SK-N-SH treated with all-trans-retinoic acid at 6 μM for 48 hours (cell line): ENCODE measurements around the gene SRRM5.

Experiments used
- ARNTL ChIP-seq: fragments of 450-650 bp; formaldehyde crosslinking; IDR thresholded peaks from 2 replicates; pipeline ENCODE4 v1.5.0; 2020; ENCODE audit warnings: low read depth, mild to moderate bottlenecking, moderate library complexity, borderline replicate concordance
- BACH2 ChIP-seq: fragments of 250-450 bp; sonication (Bioruptor Pico); IDR thresholded peaks from 2 replicates; pipeline ENCODE4 v1.9.0; 2021; ENCODE audit warnings: mild to moderate bottlenecking, borderline replicate concordance
- CSDC2 ChIP-seq: fragments of 250-450 bp; sonication (Bioruptor Pico); IDR thresholded peaks from 2 replicates; pipeline ENCODE4 v1.5.0; 2020; ENCODE audit warnings: mild to moderate bottlenecking, moderate library complexity
- ISL1 ChIP-seq: fragments of 250-450 bp; sonication (Bioruptor Pico); IDR thresholded peaks from 2 replicates; pipeline ENCODE4 v2.1.2; 2022; ENCODE audit warnings: mild to moderate bottlenecking, moderate library complexity
- RARB ChIP-seq: fragments of 250-450 bp; sonication (Bioruptor Pico); IDR thresholded peaks from 2 replicates; pipeline ENCODE4 v1.8.0; 2021; ENCODE audit warnings: mild to moderate bottlenecking, moderate library complexity
- TCF4 ChIP-seq: fragments of 250-450 bp; sonication (Bioruptor Pico); IDR thresholded peaks from 2 replicates; pipeline ENCODE4 v1.8.0; 2021; ENCODE audit warnings: mild to moderate bottlenecking, moderate library complexity, borderline replicate concordance
- TOX ChIP-seq: fragments of 250-450 bp; sonication (Bioruptor Pico); IDR thresholded peaks from 2 replicates; pipeline ENCODE4 v1.8.0; 2021; ENCODE audit warnings: mild to moderate bottlenecking, moderate library complexity, borderline replicate concordance
- ZFP3 ChIP-seq: fragments of 250-450 bp; sonication (Bioruptor Pico); IDR thresholded peaks from 2 replicates; pipeline ENCODE4 v1.5.0; 2020; ENCODE audit warnings: mild to moderate bottlenecking, moderate library complexity
- ZFP30 ChIP-seq: fragments of 450-650 bp; formaldehyde crosslinking; IDR thresholded peaks from 2 replicates; pipeline ENCODE4 v1.5.0; 2022; ENCODE audit warnings: mild to moderate bottlenecking, moderate library complexity
- ZNF70 ChIP-seq: fragments of 450-650 bp; formaldehyde crosslinking; IDR thresholded peaks from 2 replicates; pipeline ENCODE4 v1.5.0; 2020; ENCODE audit warnings: mild to moderate bottlenecking, moderate library complexity
- ZNF8 ChIP-seq: fragments of 450-650 bp; formaldehyde crosslinking; IDR thresholded peaks from 2 replicates; pipeline ENCODE4 v1.5.0; 2020; ENCODE audit warnings: mild to moderate bottlenecking, moderate library complexity
- TF ChIP-seq, protein P1 (sequence below): fragments of 250-450 bp; sonication (Bioruptor Pico); IDR thresholded peaks from 2 replicates; pipeline ENCODE4 v1.8.0; 2020; ENCODE audit warnings: mild to moderate bottlenecking, moderate library complexity, borderline replicate concordance
- TF ChIP-seq, protein P2 (sequence below): fragments of 250-450 bp; sonication (Bioruptor Pico); IDR thresholded peaks from 2 replicates; pipeline ENCODE4 v1.5.1; 2021; ENCODE audit warnings: mild to moderate bottlenecking, moderate library complexity
- TF ChIP-seq, protein P3 (sequence below): fragments of 250-450 bp; sonication (Bioruptor Pico); IDR thresholded peaks from 2 replicates; pipeline ENCODE4 v1.5.1; 2020; ENCODE audit warnings: low read depth, mild to moderate bottlenecking, moderate library complexity

DNA sequence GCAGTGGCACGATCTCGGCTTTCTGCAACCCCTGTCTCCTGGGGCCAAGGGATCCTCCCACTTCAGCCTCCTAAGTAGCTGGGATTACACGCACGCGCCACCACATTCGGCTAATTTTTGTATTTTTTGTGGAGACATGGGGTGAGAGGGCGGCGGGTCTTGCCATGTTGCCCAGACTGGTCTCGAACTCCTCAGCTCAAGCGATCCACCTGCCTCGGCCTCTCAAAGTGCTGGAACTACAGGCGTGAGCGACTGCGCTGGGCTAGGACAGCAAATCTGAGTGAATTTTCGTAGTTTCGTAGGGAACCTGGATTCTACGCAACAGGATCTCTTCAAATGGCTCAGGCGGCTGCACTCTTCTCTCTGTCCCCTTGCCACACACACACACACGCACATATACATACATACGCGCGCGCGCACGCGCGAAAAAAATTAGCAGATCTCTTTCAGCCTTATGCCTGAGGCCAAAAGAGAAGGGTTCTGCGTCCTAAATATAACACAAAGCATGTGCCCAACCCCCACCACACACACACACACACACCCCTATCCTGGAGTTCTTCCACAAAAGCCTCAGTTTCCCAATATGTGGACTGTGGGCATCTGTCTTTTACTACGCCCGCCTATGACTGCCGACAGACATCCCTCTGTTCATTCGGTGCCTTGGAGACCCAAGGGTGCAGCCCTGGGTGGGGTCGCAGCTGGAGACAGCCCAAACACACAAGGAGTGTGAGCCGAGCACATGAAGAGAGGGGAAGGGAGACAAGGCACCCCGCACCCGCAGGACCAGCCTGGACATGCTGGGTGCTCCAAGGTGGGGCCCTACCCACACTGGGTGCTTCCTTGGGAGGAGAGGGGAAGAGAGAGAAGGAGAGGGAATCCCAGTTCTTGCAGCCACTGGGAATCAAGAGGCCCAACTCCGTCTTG lies 35.7 kb upstream of the SRRM5 start:
- TF ChIP-seq, protein P1, sequence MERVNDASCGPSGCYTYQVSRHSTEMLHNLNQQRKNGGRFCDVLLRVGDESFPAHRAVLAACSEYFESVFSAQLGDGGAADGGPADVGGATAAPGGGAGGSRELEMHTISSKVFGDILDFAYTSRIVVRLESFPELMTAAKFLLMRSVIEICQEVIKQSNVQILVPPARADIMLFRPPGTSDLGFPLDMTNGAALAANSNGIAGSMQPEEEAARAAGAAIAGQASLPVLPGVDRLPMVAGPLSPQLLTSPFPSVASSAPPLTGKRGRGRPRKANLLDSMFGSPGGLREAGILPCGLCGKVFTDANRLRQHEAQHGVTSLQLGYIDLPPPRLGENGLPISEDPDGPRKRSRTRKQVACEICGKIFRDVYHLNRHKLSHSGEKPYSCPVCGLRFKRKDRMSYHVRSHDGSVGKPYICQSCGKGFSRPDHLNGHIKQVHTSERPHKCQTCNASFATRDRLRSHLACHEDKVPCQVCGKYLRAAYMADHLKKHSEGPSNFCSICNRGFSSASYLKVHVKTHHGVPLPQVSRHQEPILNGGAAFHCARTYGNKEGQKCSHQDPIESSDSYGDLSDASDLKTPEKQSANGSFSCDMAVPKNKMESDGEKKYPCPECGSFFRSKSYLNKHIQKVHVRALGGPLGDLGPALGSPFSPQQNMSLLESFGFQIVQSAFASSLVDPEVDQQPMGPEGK (CRISPR knock-in tag): no peak
- no peak for TF ChIP-seq ISL1 (CRISPR knock-in tag)
- TF ChIP-seq ZNF8 (CRISPR knock-in tag): no peak
- TF ChIP-seq ZFP3 (CRISPR knock-in tag): no peak
- TF ChIP-seq BACH2 (CRISPR knock-in tag): no peak
- TF ChIP-seq, protein P2, sequence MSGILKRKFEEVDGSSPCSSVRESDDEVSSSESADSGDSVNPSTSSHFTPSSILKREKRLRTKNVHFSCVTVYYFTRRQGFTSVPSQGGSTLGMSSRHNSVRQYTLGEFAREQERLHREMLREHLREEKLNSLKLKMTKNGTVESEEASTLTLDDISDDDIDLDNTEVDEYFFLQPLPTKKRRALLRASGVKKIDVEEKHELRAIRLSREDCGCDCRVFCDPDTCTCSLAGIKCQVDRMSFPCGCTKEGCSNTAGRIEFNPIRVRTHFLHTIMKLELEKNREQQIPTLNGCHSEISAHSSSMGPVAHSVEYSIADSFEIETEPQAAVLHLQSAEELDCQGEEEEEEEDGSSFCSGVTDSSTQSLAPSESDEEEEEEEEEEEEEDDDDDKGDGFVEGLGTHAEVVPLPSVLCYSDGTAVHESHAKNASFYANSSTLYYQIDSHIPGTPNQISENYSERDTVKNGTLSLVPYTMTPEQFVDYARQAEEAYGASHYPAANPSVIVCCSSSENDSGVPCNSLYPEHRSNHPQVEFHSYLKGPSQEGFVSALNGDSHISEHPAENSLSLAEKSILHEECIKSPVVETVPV: no peak
- TF ChIP-seq TOX (CRISPR knock-in tag): no peak
- TF ChIP-seq TCF4 (CRISPR knock-in tag): no peak
- TF ChIP-seq CSDC2 (CRISPR knock-in tag): no peak
- TF ChIP-seq RARB: no peak
- no peak for TF ChIP-seq ZNF70 (CRISPR knock-in tag)
- TF ChIP-seq ARNTL (CRISPR knock-in tag): no peak
- TF ChIP-seq, protein P3, sequence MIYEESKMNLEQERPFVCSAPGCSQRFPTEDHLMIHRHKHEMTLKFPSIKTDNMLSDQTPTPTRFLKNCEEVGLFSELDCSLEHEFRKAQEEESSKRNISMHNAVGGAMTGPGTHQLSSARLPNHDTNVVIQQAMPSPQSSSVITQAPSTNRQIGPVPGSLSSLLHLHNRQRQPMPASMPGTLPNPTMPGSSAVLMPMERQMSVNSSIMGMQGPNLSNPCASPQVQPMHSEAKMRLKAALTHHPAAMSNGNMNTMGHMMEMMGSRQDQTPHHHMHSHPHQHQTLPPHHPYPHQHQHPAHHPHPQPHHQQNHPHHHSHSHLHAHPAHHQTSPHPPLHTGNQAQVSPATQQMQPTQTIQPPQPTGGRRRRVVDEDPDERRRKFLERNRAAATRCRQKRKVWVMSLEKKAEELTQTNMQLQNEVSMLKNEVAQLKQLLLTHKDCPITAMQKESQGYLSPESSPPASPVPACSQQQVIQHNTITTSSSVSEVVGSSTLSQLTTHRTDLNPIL (CRISPR knock-in tag): no peak
- no peak for TF ChIP-seq ZFP30 (CRISPR knock-in tag)
